Measurements from ENCODE around the gene DUSP12.

DNA sequence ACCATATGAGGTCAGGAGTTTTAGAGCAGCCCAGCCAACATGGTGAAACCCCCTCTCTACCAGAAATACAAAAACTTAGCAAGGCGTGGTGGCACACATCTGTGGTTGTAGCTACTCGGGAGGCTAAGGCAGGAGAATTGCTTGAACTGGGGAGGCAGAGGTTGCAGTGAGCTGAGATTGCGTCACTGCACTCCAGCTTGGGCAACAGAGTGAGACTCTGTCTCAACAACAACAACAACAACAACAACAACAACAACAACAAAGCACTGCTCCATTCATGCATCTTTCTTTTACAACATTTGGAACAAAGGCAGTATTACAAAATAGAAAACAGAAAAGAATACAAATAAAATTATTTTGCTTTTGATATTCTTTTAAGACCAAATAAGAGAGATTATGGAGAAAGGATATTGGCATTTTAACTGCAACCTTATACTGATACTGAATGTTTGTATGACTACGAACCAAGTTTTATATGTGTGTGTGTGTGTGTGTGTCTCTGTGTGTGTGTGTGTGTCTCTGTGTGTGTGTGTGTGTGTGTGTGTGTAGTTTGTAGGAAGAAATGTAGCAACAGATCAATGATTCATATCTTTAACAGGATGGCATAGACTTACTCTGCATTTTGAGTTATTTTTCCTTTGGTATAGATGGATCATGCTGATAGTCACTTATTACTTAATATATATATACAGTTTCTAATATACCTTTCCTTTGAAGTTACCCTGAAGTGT, 41.2 kb downstream of the DUSP12 start:
- TF ChIP-seq, protein P1, sequence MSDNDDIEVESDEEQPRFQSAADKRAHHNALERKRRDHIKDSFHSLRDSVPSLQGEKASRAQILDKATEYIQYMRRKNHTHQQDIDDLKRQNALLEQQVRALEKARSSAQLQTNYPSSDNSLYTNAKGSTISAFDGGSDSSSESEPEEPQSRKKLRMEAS (IDR thresholded peaks at IDR 0.05) = no peak
- TF ChIP-seq, protein P2, sequence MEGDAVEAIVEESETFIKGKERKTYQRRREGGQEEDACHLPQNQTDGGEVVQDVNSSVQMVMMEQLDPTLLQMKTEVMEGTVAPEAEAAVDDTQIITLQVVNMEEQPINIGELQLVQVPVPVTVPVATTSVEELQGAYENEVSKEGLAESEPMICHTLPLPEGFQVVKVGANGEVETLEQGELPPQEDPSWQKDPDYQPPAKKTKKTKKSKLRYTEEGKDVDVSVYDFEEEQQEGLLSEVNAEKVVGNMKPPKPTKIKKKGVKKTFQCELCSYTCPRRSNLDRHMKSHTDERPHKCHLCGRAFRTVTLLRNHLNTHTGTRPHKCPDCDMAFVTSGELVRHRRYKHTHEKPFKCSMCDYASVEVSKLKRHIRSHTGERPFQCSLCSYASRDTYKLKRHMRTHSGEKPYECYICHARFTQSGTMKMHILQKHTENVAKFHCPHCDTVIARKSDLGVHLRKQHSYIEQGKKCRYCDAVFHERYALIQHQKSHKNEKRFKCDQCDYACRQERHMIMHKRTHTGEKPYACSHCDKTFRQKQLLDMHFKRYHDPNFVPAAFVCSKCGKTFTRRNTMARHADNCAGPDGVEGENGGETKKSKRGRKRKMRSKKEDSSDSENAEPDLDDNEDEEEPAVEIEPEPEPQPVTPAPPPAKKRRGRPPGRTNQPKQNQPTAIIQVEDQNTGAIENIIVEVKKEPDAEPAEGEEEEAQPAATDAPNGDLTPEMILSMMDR (IDR thresholded peaks at IDR 0.05; ENCODE audit: low read depth, low read length, missing input control) = no peak
- TF ChIP-seq GABPA (IDR thresholded peaks at IDR 0.05 in 1 of 2, conservative IDR thresholded peaks at IDR 0.05 in 1 of 2) = no peak
- TF ChIP-seq, protein P3, sequence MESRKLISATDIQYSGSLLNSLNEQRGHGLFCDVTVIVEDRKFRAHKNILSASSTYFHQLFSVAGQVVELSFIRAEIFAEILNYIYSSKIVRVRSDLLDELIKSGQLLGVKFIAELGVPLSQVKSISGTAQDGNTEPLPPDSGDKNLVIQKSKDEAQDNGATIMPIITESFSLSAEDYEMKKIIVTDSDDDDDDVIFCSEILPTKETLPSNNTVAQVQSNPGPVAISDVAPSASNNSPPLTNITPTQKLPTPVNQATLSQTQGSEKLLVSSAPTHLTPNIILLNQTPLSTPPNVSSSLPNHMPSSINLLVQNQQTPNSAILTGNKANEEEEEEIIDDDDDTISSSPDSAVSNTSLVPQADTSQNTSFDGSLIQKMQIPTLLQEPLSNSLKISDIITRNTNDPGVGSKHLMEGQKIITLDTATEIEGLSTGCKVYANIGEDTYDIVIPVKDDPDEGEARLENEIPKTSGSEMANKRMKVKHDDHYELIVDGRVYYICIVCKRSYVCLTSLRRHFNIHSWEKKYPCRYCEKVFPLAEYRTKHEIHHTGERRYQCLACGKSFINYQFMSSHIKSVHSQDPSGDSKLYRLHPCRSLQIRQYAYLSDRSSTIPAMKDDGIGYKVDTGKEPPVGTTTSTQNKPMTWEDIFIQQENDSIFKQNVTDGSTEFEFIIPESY (IDR thresholded peaks at IDR 0.05) = no peak
- no peak for TF ChIP-seq RAD21 (IDR thresholded peaks at IDR 0.05)
- TF ChIP-seq RXRA (IDR thresholded peaks at IDR 0.05) = no peak
- TF ChIP-seq TAF1 (conservative IDR thresholded peaks at IDR 0.05) = no peak
- TF ChIP-seq JUND (IDR thresholded peaks at IDR 0.05) = no peak
- no peak for TF ChIP-seq FOXA2 (IDR thresholded peaks at IDR 0.05)
- no peak for TF ChIP-seq FOXA1 (IDR thresholded peaks at IDR 0.05)
- TF ChIP-seq, protein P4, sequence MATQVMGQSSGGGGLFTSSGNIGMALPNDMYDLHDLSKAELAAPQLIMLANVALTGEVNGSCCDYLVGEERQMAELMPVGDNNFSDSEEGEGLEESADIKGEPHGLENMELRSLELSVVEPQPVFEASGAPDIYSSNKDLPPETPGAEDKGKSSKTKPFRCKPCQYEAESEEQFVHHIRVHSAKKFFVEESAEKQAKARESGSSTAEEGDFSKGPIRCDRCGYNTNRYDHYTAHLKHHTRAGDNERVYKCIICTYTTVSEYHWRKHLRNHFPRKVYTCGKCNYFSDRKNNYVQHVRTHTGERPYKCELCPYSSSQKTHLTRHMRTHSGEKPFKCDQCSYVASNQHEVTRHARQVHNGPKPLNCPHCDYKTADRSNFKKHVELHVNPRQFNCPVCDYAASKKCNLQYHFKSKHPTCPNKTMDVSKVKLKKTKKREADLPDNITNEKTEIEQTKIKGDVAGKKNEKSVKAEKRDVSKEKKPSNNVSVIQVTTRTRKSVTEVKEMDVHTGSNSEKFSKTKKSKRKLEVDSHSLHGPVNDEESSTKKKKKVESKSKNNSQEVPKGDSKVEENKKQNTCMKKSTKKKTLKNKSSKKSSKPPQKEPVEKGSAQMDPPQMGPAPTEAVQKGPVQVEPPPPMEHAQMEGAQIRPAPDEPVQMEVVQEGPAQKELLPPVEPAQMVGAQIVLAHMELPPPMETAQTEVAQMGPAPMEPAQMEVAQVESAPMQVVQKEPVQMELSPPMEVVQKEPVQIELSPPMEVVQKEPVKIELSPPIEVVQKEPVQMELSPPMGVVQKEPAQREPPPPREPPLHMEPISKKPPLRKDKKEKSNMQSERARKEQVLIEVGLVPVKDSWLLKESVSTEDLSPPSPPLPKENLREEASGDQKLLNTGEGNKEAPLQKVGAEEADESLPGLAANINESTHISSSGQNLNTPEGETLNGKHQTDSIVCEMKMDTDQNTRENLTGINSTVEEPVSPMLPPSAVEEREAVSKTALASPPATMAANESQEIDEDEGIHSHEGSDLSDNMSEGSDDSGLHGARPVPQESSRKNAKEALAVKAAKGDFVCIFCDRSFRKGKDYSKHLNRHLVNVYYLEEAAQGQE (IDR thresholded peaks at IDR 0.05) = no peak
